Astrocyte (in vitro differentiated cells and primary cell): ENCODE results near the gene PMS2. TPM values are rescaled to one million over a fixed set of nuclear protein-coding genes. Genes with fewer than 3 reads are reported as not detected.

Source experiments
- DNase-seq: peaks from one replicate; pipeline ENCODE4 v3.0.0-alpha.2; 2010; ENCODE audit warnings: low read depth
- FAIRE-seq: peaks from 2 replicates; lab custom pipeline; 2011; peaks lifted over from hg19 to GRCh38; lab: Jason Lieb, UNC
- H2AFZ ChIP-seq: 2 replicates; pipeline ENCODE4 v1.6.0; 2012; ENCODE audit warnings: low read depth, low read length, inconsistent platforms
- H3K27ac ChIP-seq: 2 replicates; pipeline ENCODE4 v1.5.1; 2011; ENCODE audit warnings: low read depth, low read length, inconsistent platforms
- H3K27me3 ChIP-seq: 2 replicates; pipeline ENCODE4 v1.6.0; 2011; ENCODE audit warnings: low read length, inconsistent platforms; ENCODE audit not compliant: insufficient read depth
- H3K36me3 ChIP-seq: 2 replicates; pipeline ENCODE4 v1.5.1; 2011; ENCODE audit warnings: low read length, inconsistent platforms; ENCODE audit not compliant: insufficient read depth
- H3K4me1 ChIP-seq: 2 replicates; pipeline ENCODE4 v1.5.1; 2011; ENCODE audit warnings: low read length, inconsistent platforms; ENCODE audit not compliant: insufficient read depth
- H3K4me2 ChIP-seq: 2 replicates; pipeline ENCODE4 v1.6.0; 2012; ENCODE audit warnings: low read length, inconsistent platforms
- H3K4me3 ChIP-seq: 2 replicates; pipeline ENCODE4 v1.5.1; 2011; ENCODE audit warnings: low read depth, mild to moderate bottlenecking, low read length, inconsistent platforms; ENCODE audit not compliant: insufficient read depth
- H3K79me2 ChIP-seq: 2 replicates; pipeline ENCODE4 v1.6.0; 2012; ENCODE audit warnings: mild to moderate bottlenecking, low read length, inconsistent platforms; ENCODE audit not compliant: insufficient read depth
- H3K9ac ChIP-seq: 2 replicates; pipeline ENCODE4 v1.6.0; 2012; ENCODE audit warnings: mild to moderate bottlenecking, low read length, inconsistent platforms
- H3K9me3 ChIP-seq: 2 replicates; pipeline ENCODE4 v1.5.1; 2012; ENCODE audit warnings: low read depth, mild to moderate bottlenecking, low read length, inconsistent platforms; ENCODE audit not compliant: insufficient read depth
- H4K20me1 ChIP-seq: 2 replicates; pipeline ENCODE4 v1.6.0; 2012; ENCODE audit warnings: low read length, inconsistent platforms; ENCODE audit not compliant: insufficient read depth
- H3K27ac Mint-ChIP-seq: one replicate; pipeline ENCODE4 v1.8.0; 2021; ENCODE audit warnings: mild to moderate bottlenecking, mixed read lengths; ENCODE audit not compliant: unreplicated experiment
- H3K27me3 Mint-ChIP-seq: one replicate; pipeline ENCODE4 v1.8.0; 2021; ENCODE audit warnings: low read depth, mixed read lengths; ENCODE audit not compliant: unreplicated experiment
- H3K36me3 Mint-ChIP-seq: one replicate; pipeline ENCODE4 v1.8.0; 2021; ENCODE audit warnings: low read depth, mixed read lengths; ENCODE audit not compliant: unreplicated experiment
- H3K4me1 Mint-ChIP-seq: one replicate; pipeline ENCODE4 v1.8.0; 2021; ENCODE audit warnings: low read depth, mixed read lengths; ENCODE audit not compliant: unreplicated experiment
- H3K4me3 Mint-ChIP-seq: one replicate; pipeline ENCODE4 v1.8.0; 2021; ENCODE audit warnings: mild to moderate bottlenecking, moderate library complexity, mixed read lengths; ENCODE audit not compliant: unreplicated experiment
- H3K9me3 Mint-ChIP-seq: one replicate; pipeline ENCODE4 v1.8.0; 2021; ENCODE audit warnings: mild to moderate bottlenecking, mixed read lengths; ENCODE audit not compliant: unreplicated experiment
- EZH2 ChIP-seq: IDR thresholded peaks from 2 replicates; pipeline ENCODE4 v1.6.1; 2012; ENCODE audit warnings: mild to moderate bottlenecking, low read length, inconsistent platforms; ENCODE audit not compliant: insufficient read depth
- total RNA-seq: library from RNA; stranded (reverse); gene quantifications from 2 replicates; pipeline ENCODE4 v1.2.1, GENCODE V29; 2021
- TF ChIP-seq, protein P1 (sequence below): IDR thresholded peaks from 2 replicates; pipeline ENCODE4 v1.5.1; 2011; ENCODE audit warnings: low read depth, mild to moderate bottlenecking, inconsistent platforms, low read length, moderate library complexity; ENCODE audit not compliant: insufficient read depth

Gene PMS2
- total RNA-seq, 1 donor from 2014 or later, result 15.3 TPM

DNA sequence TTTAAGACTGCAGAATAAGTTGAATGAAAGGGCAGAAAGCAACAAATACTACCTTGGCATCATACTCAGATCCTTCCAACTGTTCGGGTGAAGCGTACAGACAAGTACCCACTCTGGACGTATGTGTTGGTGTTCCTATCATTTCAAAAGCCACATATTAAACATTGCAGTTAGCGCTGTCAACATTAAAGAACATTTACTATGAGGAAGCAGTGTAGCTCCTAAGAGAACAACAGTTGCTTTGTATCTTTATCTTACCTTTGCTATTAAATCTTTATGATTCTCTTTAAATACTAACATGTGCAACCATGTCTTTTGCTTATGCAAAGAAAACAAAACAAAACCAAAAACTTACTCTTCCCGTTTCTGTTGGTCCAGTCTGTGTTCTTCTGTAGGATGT, 19.7 kb upstream of the PMS2 start:
- H3K9me3 ChIP-seq, result no peaks in the 10 kb centered on the region
- no peak overlapping the region for H3K4me3 Mint-ChIP-seq
- H2AFZ ChIP-seq, result no peak overlapping the region
- H3K4me1 ChIP-seq, result no peaks in the 10 kb centered on the region
- no peaks in the 10 kb centered on the region for H3K27me3 Mint-ChIP-seq
- H4K20me1 ChIP-seq, result peaks cover 25% of the 10 kb centered on the region
- H3K36me3 Mint-ChIP-seq, result peaks cover 33% of the 10 kb centered on the region
- DNase-seq, result no peak
- no peaks in the 10 kb centered on the region for H3K9me3 Mint-ChIP-seq
- H3K27ac ChIP-seq, result no peak overlapping the region
- H3K27ac Mint-ChIP-seq, result no peak overlapping the region
- peaks cover 47% of the 10 kb centered on the region for H3K36me3 ChIP-seq
- TF ChIP-seq EZH2, result no peak
- TF ChIP-seq, protein P1, sequence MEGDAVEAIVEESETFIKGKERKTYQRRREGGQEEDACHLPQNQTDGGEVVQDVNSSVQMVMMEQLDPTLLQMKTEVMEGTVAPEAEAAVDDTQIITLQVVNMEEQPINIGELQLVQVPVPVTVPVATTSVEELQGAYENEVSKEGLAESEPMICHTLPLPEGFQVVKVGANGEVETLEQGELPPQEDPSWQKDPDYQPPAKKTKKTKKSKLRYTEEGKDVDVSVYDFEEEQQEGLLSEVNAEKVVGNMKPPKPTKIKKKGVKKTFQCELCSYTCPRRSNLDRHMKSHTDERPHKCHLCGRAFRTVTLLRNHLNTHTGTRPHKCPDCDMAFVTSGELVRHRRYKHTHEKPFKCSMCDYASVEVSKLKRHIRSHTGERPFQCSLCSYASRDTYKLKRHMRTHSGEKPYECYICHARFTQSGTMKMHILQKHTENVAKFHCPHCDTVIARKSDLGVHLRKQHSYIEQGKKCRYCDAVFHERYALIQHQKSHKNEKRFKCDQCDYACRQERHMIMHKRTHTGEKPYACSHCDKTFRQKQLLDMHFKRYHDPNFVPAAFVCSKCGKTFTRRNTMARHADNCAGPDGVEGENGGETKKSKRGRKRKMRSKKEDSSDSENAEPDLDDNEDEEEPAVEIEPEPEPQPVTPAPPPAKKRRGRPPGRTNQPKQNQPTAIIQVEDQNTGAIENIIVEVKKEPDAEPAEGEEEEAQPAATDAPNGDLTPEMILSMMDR, result no peak
- peaks cover 3% of the 10 kb centered on the region for H3K4me1 Mint-ChIP-seq
- H3K79me2 ChIP-seq, result peaks cover 10% of the 10 kb centered on the region
- no peak overlapping the region for H3K9ac ChIP-seq
- H3K4me3 ChIP-seq, result no peak overlapping the region
- FAIRE-seq, result no peak
- no peaks in the 10 kb centered on the region for H3K27me3 ChIP-seq
- no peak overlapping the region for H3K4me2 ChIP-seq

DNA sequence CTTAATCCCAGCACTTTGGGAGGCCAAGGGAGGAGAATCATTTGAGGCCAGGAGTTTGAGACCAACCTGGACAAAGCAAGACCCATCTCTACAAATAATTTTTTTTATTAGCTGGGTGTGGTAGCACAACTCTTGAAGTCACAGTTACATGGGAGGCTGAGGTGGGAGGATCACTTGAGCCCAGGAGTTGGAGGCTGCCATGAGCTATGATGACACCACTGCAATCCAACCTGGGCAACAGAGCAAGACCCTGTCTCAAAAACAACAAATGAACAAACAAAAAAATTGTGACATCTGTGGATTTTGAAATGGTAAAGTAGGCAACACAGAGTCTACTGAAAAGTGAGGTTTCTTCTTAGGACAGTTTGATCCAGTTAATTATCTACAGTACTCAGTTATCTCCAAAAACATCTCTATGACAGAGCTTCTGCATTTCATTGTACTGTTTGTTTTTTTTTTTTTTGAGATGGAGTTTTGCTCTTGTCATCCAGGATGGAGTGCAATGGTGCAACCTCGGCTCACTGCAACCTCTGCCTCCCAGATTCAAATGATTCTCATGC, 19.0 kb upstream of the PMS2 start:
- H3K36me3 Mint-ChIP-seq, result peaks cover 34% of the 10 kb centered on the region
- H3K4me3 Mint-ChIP-seq, result no peak overlapping the region
- no peak for FAIRE-seq

More for the DNA sequence above, 19.0 kb upstream of the PMS2 start:
- no peak overlapping the region for H3K9ac ChIP-seq
- H3K27ac ChIP-seq, result no peak overlapping the region
- peaks cover 3% of the 10 kb centered on the region for H3K4me1 Mint-ChIP-seq
- H3K27me3 Mint-ChIP-seq, result no peaks in the 10 kb centered on the region
- no peak for DNase-seq
- H3K9me3 ChIP-seq, result no peaks in the 10 kb centered on the region
- H3K4me1 ChIP-seq, result no peaks in the 10 kb centered on the region
- no peak overlapping the region for H3K4me3 ChIP-seq
- no peaks in the 10 kb centered on the region for H3K9me3 Mint-ChIP-seq
- no peak overlapping the region for H2AFZ ChIP-seq
- H3K27me3 ChIP-seq, result no peaks in the 10 kb centered on the region
- peaks cover 12% of the 10 kb centered on the region for H3K79me2 ChIP-seq
- peaks cover 25% of the 10 kb centered on the region for H4K20me1 ChIP-seq
- H3K27ac Mint-ChIP-seq, result no peak overlapping the region
- no peak for TF ChIP-seq EZH2
- TF ChIP-seq, protein P1, result no peak
- H3K36me3 ChIP-seq, result peaks cover 51% of the 10 kb centered on the region
- H3K4me2 ChIP-seq, result no peak overlapping the region
